T-helper 22 cell (primary cell): ENCODE data around the gene CLPTM1.
"Not testable (repeated sequence)": the region's sequence is repeated elsewhere in the genome, so short reads cannot be mapped to it uniquely, and the experiment has no call there.

ENCODE experiments used
- DNase-seq: peaks from one replicate; pipeline ENCODE4 v3.0.0-alpha.2; 2020; ENCODE audit warnings: low read depth

The CLPTM1 gene

GRCh38 chr19:44984005-44984404 lies 28.8 kb downstream of the CLPTM1 start:
- DNase-seq: no peak

DNA sequence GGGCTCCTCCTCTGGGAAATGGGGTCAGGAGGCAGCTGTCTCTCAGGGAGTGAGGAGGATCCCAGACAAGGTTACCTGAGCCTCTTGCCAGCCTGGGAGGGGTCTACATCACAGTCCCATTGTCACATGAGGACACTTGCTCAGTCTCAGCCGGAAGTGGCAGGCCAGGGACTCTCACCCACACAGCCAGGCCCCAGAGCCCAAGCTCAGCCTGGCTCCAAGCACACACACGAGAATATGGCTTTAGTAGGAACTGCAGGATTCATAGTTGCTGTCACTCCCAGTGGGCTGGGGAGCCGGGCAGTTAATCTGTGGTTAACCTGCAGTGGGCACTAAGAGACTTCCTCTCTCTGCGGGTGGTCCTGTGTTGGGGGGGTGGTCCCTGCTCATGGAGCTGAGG lies 30.3 kb downstream of the CLPTM1 start:
- DNase-seq: no peak

GRCh38 chr19:44986389-44986788 lies 31.2 kb downstream of the CLPTM1 start:
- no peak for DNase-seq

GRCh38 chr19:44987148-44987675 lies 32.0 kb downstream of the CLPTM1 start:
- no peak for DNase-seq

GRCh38 chr19:44988273-44988672 lies 33.1 kb downstream of the CLPTM1 start:
- DNase-seq: no peak

GRCh38 chr19:44988896-44989556 lies 33.8 kb downstream of the CLPTM1 start:
- peak; percentile 29 for DNase-seq

DNA sequence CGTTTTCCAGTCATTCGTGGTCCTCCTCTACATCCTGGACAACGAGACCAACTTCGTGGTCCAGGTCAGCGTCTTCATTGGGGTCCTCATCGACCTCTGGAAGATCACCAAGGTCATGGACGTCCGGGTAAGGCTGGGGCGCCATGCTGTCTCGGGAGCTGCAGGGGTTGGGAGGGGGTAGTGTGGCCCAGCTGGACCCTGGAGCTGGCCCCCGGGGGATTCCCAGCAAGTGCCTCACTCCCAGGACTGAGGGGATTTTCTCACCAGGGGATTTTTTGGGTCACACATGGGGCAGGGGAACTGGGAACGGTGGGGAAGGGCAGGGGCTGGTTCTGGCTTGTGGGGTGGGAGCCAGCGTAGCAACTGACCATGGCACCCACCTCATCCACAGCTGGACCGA lies 35.3 kb downstream of the CLPTM1 start:
- no peak for DNase-seq

DNA sequence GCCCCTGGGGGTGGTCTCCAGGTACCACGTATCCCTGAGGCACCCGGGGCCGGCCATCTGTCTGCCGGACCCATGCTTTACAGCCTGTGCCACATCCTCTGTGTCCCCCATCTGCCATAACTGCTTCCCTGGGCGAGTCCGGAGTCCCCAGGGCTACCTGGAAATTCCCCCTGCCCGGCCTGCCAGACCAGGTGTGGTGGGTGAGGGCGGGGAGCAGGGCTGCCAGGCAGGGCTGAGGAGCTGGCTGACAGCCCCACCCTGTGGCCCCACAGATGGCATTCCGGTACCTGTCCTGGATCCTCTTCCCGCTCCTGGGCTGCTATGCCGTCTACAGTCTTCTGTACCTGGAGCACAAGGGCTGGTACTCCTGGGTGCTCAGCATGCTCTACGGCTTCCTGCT lies 35.8 kb downstream of the CLPTM1 start:
- no peak for DNase-seq

GRCh38 chr19:44992336-44993163 lies 37.4 kb downstream of the CLPTM1 start:
- DNase-seq: no peak

DNA sequence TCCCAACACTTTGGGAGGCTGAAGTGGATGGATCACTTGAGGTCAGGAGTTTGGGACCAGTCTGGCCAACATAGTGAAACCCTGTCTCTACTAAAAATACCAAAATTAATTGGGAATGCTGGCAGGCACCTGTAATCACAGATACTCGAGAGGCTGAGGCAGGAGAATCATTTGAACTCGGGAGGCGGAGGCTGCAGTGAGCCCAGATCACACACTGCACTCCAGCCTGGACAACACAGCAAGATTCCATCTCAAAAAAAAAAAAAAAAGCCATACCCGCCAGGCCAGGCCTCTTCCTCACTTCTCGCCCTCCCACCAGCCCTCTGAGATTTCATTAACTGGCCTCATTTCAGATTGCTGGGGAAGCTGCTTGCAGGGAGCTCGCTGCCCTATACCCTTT lies 38.3 kb downstream of the CLPTM1 start:
- DNase-seq: no peak

DNA sequence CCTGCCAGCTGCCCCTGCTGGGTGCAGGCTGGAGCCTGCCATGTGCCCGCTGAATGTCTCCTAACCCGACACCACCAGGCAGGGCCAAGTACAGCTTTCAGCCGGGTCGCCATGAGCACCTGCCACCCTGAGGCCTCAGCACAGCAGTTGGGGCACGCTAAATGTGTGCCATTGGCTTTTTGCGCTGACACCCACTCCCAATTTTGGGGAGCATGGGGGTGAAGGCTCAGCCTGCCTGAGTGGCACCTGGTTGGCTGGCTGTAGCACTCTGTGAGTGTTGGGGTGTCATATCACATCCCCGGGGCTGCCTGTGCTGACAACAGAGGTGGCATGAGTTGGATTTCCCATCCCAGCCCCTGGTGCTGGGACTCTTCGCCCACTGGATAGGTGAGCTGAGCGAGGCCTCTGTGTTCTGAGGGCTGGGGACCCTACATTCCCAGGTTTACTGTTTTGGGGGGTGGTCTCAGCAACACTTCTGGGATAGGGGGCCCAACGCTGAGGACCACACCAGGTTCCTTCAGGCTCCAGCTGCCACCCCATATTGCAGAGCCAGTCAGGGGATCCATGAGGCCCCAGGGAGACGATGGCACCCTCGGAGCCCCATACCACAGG lies 38.9 kb downstream of the CLPTM1 start:
- no peak for DNase-seq

DNA sequence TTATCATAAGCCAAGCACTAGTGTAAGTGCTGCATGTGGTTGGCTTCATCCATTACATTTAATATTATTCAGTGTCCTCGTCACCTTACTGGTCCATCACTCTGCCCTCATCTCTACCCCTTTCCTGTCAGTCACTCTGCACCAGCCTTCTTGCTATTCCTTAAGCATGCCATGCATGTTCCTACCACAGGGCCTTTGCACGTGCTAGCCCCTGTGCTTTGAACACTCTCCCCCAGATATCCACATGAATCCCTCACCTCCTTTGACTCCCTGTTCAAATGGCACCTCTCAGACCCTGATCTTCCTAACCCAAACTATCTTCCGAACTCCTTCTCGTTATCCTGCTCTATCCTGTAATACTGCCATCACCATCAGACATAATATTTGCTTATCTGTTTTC lies 42.8 kb downstream of the CLPTM1 start:
- no peak for DNase-seq

GRCh38 chr19:44999131-44999925 lies 44.1 kb downstream of the CLPTM1 start:
- not testable (repeated sequence) for DNase-seq

DNA sequence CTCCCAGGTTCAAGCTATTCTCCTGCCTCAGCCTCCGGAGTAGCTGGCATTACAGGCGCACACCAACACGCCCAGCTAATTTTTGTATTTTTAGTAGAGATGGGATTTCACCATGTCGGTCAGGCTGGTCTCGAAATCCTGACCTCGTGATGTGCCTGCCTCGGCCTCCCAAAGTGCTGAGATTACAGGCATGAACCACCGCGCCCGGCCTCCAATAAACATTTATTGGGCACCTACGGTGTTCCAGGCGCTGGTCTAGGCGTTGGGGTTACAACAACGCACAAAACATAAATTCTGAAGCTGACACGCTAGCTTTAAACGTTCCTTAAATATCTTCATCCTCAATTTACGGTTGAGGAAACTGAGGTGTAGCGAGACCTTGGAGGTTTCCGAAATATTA lies 45.5 kb downstream of the CLPTM1 start:
- DNase-seq: not testable (repeated sequence)

DNA sequence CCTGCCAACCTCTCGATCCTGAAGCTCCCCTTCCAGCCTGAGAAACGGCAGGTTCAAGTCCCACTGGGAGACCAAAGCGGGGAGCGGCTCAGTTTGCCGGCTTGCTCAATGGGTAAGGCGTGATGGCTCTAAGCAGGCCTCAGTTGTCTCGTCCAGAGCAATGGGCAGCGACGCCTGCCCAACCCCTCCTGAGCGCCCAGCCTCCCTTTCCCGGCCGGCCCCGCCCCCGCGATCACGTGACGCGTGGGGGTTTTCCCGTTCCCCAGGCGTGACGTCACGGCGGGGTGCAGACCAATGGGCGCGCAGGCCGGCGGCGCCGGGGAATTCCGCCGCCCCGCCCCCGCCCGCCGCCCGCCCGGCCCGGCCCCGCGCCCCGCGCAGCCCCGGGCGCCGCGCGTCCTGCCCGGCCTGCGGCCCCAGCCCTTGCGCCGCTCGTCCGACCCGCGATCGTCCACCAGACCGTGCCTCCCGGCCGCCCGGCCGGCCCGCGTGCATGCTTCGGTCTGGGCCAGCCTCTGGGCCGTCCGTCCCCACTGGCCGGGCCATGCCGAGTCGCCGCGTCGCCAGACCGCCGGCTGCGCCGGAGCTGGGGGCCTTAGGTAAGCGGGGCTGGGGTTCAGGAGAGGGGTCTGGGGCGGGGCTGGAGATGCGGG lies 46.0 kb downstream of the CLPTM1 start, which contains the start of gene RELB:
RELB (plus strand) TSS at position 378 of the 653 bp plus-strand sequence; CDS start at position 494, 116 bp downstream.
- DNase-seq: peak; percentile 89

DNA sequence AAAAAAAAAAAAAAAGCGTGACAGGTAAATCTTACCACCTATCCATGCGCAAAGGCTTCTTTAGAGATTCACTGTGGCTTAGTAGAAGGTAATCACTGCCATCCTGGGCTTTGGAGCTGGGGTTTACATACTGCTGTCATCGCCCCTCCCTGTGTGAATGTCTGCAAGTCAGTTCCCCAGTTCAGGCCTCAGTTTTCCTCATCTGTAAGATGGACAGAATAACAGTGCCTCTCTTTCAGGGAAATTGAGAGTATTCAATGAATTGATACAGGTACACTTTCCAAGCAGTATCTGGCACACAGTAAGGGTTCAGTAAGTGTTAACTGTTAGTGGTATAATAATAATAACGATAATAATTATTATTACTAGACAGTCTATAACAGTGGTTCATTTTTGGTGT lies 48.3 kb downstream of the CLPTM1 start:
- no peak for DNase-seq

DNA sequence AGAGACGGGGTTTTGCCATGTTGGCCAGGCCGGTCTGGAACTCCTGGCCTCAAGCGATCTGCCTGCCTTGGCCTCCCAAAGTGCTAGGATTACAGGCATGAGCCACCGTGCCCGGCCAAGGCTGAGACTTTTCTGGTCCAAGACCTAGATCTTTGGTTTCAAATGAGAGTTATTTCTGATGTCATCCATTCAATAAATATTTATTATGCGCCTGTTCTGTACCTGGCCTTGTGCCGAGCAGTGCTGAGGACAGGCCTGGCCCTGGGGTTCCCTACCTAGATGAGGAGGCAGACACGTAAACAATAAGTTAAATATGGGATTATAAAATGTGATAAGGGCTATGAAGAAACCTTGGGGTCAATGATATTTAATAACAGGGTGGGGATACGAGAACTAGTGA lies 50.6 kb downstream of the CLPTM1 start:
- DNase-seq: no peak

DNA sequence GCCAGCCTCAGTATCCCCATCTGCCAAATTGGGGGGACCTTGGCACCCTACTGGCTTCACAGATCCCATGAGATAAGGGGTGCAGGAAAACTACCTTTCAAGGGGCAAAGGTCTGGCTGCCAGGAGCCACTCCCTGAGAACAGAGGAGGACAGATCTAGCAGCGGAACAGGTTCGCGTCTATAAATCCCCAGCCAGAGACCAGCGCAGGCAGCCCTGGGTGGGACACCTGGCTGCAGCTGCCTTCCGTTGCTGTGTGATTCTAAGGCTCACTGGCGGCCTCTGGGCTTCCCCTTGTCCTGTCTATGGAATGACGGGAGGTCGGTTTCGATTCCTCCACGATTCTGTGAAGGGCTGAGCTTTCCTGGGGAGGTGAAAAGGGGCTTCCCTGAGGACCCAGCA lies 53.4 kb downstream of the CLPTM1 start:
- DNase-seq: no peak

GRCh38 chr19:45009625-45010255 lies 54.6 kb downstream of the CLPTM1 start:
- DNase-seq: no peak

DNA sequence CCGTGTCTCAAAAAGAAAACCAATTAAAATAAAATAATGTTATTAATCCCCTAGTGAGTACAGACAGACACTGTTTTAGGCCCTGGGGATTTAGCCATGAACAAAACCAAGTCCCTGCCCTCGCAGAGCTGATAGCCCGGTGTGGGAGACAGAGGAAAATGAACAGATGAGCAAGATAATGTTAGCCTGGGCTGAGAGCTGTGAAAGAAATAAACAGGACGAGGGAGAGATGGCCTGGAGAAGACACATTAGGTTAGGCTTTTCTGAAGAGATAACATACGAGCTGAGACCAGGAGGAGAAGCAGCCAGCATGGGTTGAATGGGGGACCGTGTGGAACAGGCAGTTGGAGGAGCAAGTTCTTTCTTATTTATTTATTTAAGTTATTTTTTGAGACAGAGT lies 55.1 kb downstream of the CLPTM1 start:
- DNase-seq: no peak

DNA sequence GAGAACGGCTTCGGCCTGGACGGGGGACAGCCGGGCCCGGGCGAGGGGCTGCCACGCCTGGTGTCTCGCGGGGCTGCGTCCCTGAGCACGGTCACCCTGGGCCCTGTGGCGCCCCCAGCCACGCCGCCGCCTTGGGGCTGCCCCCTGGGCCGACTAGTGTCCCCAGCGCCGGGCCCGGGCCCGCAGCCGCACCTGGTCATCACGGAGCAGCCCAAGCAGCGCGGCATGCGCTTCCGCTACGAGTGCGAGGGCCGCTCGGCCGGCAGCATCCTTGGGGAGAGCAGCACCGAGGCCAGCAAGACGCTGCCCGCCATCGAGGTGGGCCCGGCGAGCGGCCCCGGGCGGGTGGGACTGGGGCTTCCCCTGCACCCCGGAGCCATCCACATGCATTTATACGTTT lies 56.8 kb downstream of the CLPTM1 start:
- no peak for DNase-seq
